Spleen (tissue), 7 donors: ENCODE measurements around the gene CARD19.

Experiments
- CTCF ChIP-seq, 11 experiments: fragments of 200-600 bp in 7 of 11; fragments of 450-650 bp in 4 of 11; sonication (generic) in 4 of 11; IDR thresholded peaks in 8 of 11; conservative IDR thresholded peaks in 3 of 11; 1 replicate in 7 of 11; 2 replicates in 4 of 11; pipeline versions ENCODE4 v1.4.0 to v1.8.0; 2016 to 2021; ENCODE audit warnings: antibody characterized with exemption in 11 of 11, inconsistent platforms in 4 of 11, mild to moderate bottlenecking in 1 of 11
- POLR2A ChIP-seq, 3 donors: fragments of 450-650 bp; IDR thresholded peaks; one replicate each; pipeline ENCODE4 v1.5.1; 2017; ENCODE audit warnings: antibody characterized with exemption in 3 of 3, mild to moderate bottlenecking in 1 of 3
- donor health status: DM: no; HTN: no; CAD: no; lungs with moderate emphysema.
- donor health status: DM: no; HTN: no; CAD: no.
- donor health status: DM: no; HTN: no; CAD: no.

DNA sequence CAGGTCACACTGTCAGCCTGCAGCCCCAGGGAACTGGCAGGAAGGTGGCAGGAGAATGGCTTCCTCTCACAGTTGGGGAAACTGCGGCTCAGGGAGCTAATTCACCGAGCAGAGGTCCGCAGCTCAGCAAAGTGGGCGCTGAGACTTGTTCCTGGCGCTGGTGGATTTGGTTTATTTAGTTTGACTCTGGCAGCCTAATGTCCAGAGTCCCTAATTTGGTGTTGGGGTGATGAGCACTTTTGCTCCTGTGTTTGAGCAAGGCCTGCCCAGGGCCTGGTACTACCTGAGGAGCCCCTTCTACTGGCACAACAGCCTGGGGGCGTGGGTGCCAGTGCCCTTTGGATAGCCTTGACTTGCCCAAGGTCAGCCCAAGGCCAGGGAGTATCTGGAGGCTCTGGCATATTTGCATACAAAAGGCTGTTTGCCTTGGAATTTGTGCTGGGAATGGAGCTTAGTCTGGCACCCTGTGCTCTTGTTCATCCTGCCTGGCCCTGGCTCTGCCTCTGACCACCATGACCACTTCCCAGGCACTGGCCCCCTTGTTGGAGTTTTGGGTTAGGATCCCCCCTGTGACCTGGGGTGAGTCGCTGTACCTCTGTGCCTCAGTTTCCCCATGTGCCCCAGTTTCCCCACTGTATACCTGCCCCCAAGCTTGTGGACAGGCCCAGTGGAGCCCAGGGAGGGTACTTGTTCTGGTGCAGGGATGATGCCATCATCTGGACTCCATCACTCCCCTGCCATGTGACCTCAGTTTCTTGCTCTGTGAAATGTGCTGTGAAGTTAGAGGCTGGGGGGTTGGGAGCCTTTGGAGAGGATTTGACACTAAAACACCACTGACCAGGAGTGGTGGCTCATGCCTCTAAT lies 36.1 kb upstream of the CARD19 start:
- TF ChIP-seq CTCF (IDR thresholded peaks at IDR 0.05 in 8 of 11, conservative IDR thresholded peaks at IDR 0.05 in 3 of 11) (no peak), POLR2A (IDR thresholded peaks at IDR 0.05) (no peak)
